Skin of body (tissue), 2 donors: ENCODE data around the gene ADPRH. TPM values are rescaled to one million over a fixed set of nuclear protein-coding genes. Genes with fewer than 3 reads are reported as not detected.

Source experiments
- DNase-seq: peaks from one replicate; lab custom pipeline; 2025; lab: John Stamatoyannopoulos, UW
- total RNA-seq: library from RNA; depleted of rRNA; stranded (reverse); fragments of >200 nt; gene quantifications from one replicate; pipeline ENCODE4 v1.2.3, GENCODE V29; 2014

The ADPRH gene
- total RNA-seq, 1 donor from 2014 or later, result 2.7 TPM

- no peak for DNase-seq
These were observed 17.1 kb downstream of the ADPRH start for GRCh38 chr3:119596398-119596797.

- DNase-seq, result no peak
These were observed 18.4 kb downstream of the ADPRH start, which contains the start of gene PLA1A for GRCh38 chr3:119597548-119598288. Gene PLA1A, plus strand, starts transcription at chr3:119597885. Its CDS starts 29 bp downstream, at chr3:119597914.

- DNase-seq, result no peak
These were observed 19.3 kb downstream of the ADPRH start for GRCh38 chr3:119598410-119599098.

GRCh38 chr3:119599558-119600174, 20.4 kb downstream of the ADPRH start:
- DNase-seq, result no peak

GRCh38 chr3:119600732-119601131, 21.4 kb downstream of the ADPRH start:
- no peak for DNase-seq

GRCh38 chr3:119601154-119601553, 21.9 kb downstream of the ADPRH start:
- DNase-seq, result no peak

- no peak for DNase-seq
These were observed 23.4 kb downstream of the ADPRH start for GRCh38 chr3:119602676-119603075.

- DNase-seq, result no peak
These were observed 25.6 kb downstream of the ADPRH start for GRCh38 chr3:119604878-119605277.

- DNase-seq, result no peak
These were observed 29.2 kb downstream of the ADPRH start for GRCh38 chr3:119608405-119609000.

- no peak for DNase-seq
These were observed 30.0 kb downstream of the ADPRH start for GRCh38 chr3:119609301-119609700.

- DNase-seq, result no peak
These were observed 32.4 kb downstream of the ADPRH start for GRCh38 chr3:119611664-119612063.

- no peak for DNase-seq
These were observed 33.9 kb downstream of the ADPRH start for GRCh38 chr3:119613201-119613600.

GRCh38 chr3:119613872-119614271, 34.6 kb downstream of the ADPRH start:
- no peak for DNase-seq

- DNase-seq, result no peak
These were observed 36.8 kb downstream of the ADPRH start for GRCh38 chr3:119616056-119616455.

- no peak for DNase-seq
These were observed 39.8 kb downstream of the ADPRH start for GRCh38 chr3:119619094-119619493.

- no peak for DNase-seq
These were observed 41.6 kb downstream of the ADPRH start for GRCh38 chr3:119620899-119621298.

GRCh38 chr3:119624002-119624720, 44.9 kb downstream of the ADPRH start:
- no peak for DNase-seq

GRCh38 chr3:119625451-119626153, 46.3 kb downstream of the ADPRH start:
- DNase-seq, result no peak

- DNase-seq, result no peak
These were observed 46.9 kb downstream of the ADPRH start for GRCh38 chr3:119626196-119626595.

GRCh38 chr3:119627461-119627860, 48.2 kb downstream of the ADPRH start:
- DNase-seq, result no peak

- no peak for DNase-seq
These were observed 49.1 kb downstream of the ADPRH start for GRCh38 chr3:119628390-119628789.
